CD4-positive, alpha-beta T cell treated with Interleukin-10 for 1 hour (primary cell): ENCODE data around the gene GLI3.

ENCODE experiments used
- DNase-seq: peaks from one replicate; pipeline ENCODE4 v3.0.0-alpha.2; 2020

Gene GLI3

GRCh38 chr7:42022791-42023190 lies 214.2 kb downstream of the GLI3 start:
- DNase-seq: no peak

GRCh38 chr7:42022056-42022455 lies 215.0 kb downstream of the GLI3 start:
- no peak for DNase-seq

- no peak for DNase-seq
Observed at GRCh38 chr7:42021631-42022030, 215.4 kb downstream of the GLI3 start.

- no peak for DNase-seq
Observed at GRCh38 chr7:42020061-42020460, 216.9 kb downstream of the GLI3 start.

- no peak for DNase-seq
Observed at GRCh38 chr7:42017349-42017986, 219.5 kb downstream of the GLI3 start.

GRCh38 chr7:42016517-42016916 lies 220.5 kb downstream of the GLI3 start:
- DNase-seq: no peak

- no peak for DNase-seq
Observed at GRCh38 chr7:42014625-42015618, 222.1 kb downstream of the GLI3 start.

GRCh38 chr7:42012786-42013360 lies 224.1 kb downstream of the GLI3 start:
- no peak for DNase-seq

- no peak for DNase-seq
Observed at GRCh38 chr7:42012313-42012712, 224.7 kb downstream of the GLI3 start.

- DNase-seq: no peak
Observed at GRCh38 chr7:42011846-42012245, 225.2 kb downstream of the GLI3 start.

- DNase-seq: no peak
Observed at GRCh38 chr7:42010751-42011150, 226.3 kb downstream of the GLI3 start.

- no peak for DNase-seq
Observed at GRCh38 chr7:42006801-42007513, 230.1 kb downstream of the GLI3 start.

- no peak for DNase-seq
Observed at GRCh38 chr7:42002654-42003053, 234.4 kb downstream of the GLI3 start.

GRCh38 chr7:41999736-42000283 lies 237.2 kb downstream of the GLI3 start:
- DNase-seq: no peak

GRCh38 chr7:41998041-41998440 lies 239.0 kb downstream of the GLI3 start:
- DNase-seq: no peak

- DNase-seq: no peak
Observed at GRCh38 chr7:41997151-41997550, 239.9 kb downstream of the GLI3 start.

GRCh38 chr7:41996381-41997035 lies 240.5 kb downstream of the GLI3 start:
- DNase-seq: no peak

GRCh38 chr7:41995632-41996271 lies 241.3 kb downstream of the GLI3 start:
- no peak for DNase-seq

- DNase-seq: no peak
Observed at GRCh38 chr7:41994746-41995110, 242.3 kb downstream of the GLI3 start.

GRCh38 chr7:41994036-41994745 lies 242.8 kb downstream of the GLI3 start:
- no peak for DNase-seq
